Neural crest cell (in vitro differentiated cells): ENCODE results near the gene SREK1. TPM values are rescaled to one million over a fixed set of nuclear protein-coding genes. Genes with fewer than 3 reads are reported as not detected.
A peak's percentile ranks its signal among the peaks of the same experiment; 100 is the strongest.

Source experiments
- DNase-seq: peaks from one replicate; pipeline ENCODE4 v3.0.0; 2021; ENCODE audit warnings: low read depth, mixed read lengths, low spot score
- H3K27ac Mint-ChIP-seq: one replicate; pipeline ENCODE4 v1.8.0; 2021; ENCODE audit warnings: mild to moderate bottlenecking, mixed read lengths; ENCODE audit not compliant: unreplicated experiment
- H3K27me3 Mint-ChIP-seq: 2 replicates; pipeline ENCODE4 v1.8.0; 2021; ENCODE audit warnings: low read depth, mild to moderate bottlenecking, mixed read lengths
- H3K36me3 Mint-ChIP-seq: 2 replicates; pipeline ENCODE4 v1.8.0; 2021; ENCODE audit warnings: low read depth, mild to moderate bottlenecking, mixed read lengths
- H3K4me1 Mint-ChIP-seq: 2 replicates; pipeline ENCODE4 v1.8.0; 2021; ENCODE audit warnings: mixed read lengths
- H3K4me3 Mint-ChIP-seq: one replicate; pipeline ENCODE4 v1.8.0; 2021; ENCODE audit warnings: mild to moderate bottlenecking, mixed read lengths
- H3K9me3 Mint-ChIP-seq: 2 replicates; pipeline ENCODE4 v1.8.0; 2021; ENCODE audit warnings: mixed read lengths
- total RNA-seq: library from RNA; stranded (reverse); gene quantifications from 2 replicates; pipeline ENCODE4 v1.2.1, GENCODE V29; 2021
- TF ChIP-seq, protein P1 (sequence below): fragments of 200-600 bp; sonication (generic); conservative IDR thresholded peaks from 2 replicates; pipeline ENCODE4 v1.5.0; 2021; ENCODE audit warnings: antibody characterized with exemption, mild to moderate bottlenecking

SREK1 gene
- total RNA-seq, 1 donor from 2014 or later, result 91.1 TPM

DNA sequence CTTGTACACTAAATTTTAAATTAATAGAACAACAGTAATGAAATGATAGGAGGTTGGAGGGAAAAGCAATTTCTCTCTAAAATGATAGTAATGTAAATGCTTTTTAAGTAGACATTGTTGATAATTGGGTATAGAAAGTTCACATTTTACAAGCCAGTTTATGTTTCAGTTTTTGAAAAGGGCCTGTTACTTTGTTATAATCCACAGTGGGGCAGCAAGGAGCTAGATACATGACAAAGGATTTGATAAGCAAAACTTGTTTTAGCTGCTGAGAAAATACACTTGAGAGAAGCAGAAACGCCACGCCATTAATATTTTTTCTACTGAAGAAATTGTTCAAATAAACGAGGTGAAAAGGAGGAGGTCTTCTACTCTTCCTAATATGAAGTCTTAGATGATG, 30.2 kb downstream of the SREK1 start:
- H3K4me3 Mint-ChIP-seq, result no peak overlapping the region
- no peaks in the 10 kb centered on the region for H3K27me3 Mint-ChIP-seq
- H3K27ac Mint-ChIP-seq, result no peak overlapping the region
- H3K9me3 Mint-ChIP-seq, result no peaks in the 10 kb centered on the region
- H3K36me3 Mint-ChIP-seq, result peaks cover 21% of the 10 kb centered on the region
- DNase-seq, result no peak
- TF ChIP-seq, protein P1, sequence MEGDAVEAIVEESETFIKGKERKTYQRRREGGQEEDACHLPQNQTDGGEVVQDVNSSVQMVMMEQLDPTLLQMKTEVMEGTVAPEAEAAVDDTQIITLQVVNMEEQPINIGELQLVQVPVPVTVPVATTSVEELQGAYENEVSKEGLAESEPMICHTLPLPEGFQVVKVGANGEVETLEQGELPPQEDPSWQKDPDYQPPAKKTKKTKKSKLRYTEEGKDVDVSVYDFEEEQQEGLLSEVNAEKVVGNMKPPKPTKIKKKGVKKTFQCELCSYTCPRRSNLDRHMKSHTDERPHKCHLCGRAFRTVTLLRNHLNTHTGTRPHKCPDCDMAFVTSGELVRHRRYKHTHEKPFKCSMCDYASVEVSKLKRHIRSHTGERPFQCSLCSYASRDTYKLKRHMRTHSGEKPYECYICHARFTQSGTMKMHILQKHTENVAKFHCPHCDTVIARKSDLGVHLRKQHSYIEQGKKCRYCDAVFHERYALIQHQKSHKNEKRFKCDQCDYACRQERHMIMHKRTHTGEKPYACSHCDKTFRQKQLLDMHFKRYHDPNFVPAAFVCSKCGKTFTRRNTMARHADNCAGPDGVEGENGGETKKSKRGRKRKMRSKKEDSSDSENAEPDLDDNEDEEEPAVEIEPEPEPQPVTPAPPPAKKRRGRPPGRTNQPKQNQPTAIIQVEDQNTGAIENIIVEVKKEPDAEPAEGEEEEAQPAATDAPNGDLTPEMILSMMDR, result peak; percentile 62
- H3K4me1 Mint-ChIP-seq, result no peaks in the 10 kb centered on the region

DNA sequence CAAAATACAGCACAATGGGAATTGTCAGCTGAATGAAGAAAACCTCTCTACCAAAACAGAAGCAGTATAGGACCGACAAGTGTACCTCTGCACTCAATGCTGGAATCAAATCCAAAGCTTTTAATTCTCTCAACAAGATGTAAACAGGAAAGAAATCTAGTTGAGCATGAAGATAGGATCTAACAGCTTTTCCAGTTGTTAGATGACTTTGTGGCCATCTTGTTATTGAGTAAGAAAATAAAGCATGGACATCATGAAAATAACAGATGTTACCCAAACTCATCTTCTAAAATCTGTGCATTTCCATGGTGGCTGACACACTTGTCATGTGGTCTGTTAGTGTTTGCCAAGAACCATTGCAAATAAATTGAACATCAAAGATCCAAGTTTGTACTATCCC, 34.7 kb downstream of the SREK1 start:
- Mint-ChIP-seq H3K4me1 (no peaks in the 10 kb centered on the region), H3K36me3 (peaks cover 22% of the 10 kb centered on the region), H3K27me3 (no peaks in the 10 kb centered on the region), H3K27ac (no peak overlapping the region), H3K4me3 (no peak overlapping the region), H3K9me3 (no peaks in the 10 kb centered on the region)
- no peak for DNase-seq
- TF ChIP-seq, protein P1, result no peak

- H3K36me3 Mint-ChIP-seq, result peaks cover 22% of the 10 kb centered on the region
- H3K4me1 Mint-ChIP-seq, result no peaks in the 10 kb centered on the region
- H3K27me3 Mint-ChIP-seq, result no peaks in the 10 kb centered on the region
- no peaks in the 10 kb centered on the region for H3K9me3 Mint-ChIP-seq
- TF ChIP-seq, protein P1, result peak; percentile 21
- H3K27ac Mint-ChIP-seq, result no peak overlapping the region
- H3K4me3 Mint-ChIP-seq, result no peak overlapping the region
- DNase-seq, result no peak
These were observed 35.4 kb downstream of the SREK1 start for GRCh38 chr5:66179297-66180051.

DNA sequence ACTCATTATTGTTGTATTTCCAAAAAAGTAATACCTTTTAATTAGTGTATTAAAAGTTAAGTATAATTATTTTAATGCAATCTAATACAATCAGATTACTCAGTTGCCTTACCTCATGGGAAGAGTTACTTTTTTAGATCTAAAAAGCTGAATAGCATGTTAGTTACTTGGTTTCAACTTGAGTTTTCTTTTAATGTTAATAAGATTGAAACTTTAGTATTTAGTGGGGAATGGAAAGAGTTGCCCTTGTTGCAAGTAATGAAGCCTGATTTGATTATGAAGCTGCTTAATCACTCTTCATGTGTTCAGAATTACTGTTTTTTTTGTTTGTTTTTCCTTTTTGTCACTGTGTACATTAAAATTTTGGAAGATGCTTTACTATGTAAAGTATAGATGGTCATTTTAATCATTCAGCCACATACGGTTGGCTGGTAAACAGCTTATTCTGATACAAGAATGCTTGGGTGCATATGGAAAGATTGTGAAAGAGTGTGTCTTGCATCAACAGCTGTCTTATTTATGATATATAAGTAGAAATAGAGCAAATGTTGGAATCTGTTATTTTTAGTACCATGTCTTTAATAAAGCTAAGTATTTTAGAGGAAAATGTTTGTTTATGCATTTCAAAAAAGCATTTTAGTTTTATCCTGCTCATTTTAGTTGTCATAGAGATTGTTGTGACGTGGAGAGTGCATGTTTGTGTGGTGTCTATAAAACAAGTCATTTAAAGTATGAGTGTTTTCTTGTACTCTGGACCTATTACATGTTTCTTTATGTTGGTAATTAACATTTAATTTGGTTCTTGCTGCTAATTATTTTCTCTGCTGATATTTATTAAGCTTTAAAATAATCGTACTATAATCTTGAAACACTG, 36.4 kb downstream of the SREK1 start:
- TF ChIP-seq, protein P1, result no peak
- H3K4me1 Mint-ChIP-seq, result no peaks in the 10 kb centered on the region
- no peak overlapping the region for H3K4me3 Mint-ChIP-seq
- DNase-seq, result no peak
- peaks cover 21% of the 10 kb centered on the region for H3K36me3 Mint-ChIP-seq
- no peaks in the 10 kb centered on the region for H3K9me3 Mint-ChIP-seq
- no peaks in the 10 kb centered on the region for H3K27me3 Mint-ChIP-seq
- no peak overlapping the region for H3K27ac Mint-ChIP-seq

DNA sequence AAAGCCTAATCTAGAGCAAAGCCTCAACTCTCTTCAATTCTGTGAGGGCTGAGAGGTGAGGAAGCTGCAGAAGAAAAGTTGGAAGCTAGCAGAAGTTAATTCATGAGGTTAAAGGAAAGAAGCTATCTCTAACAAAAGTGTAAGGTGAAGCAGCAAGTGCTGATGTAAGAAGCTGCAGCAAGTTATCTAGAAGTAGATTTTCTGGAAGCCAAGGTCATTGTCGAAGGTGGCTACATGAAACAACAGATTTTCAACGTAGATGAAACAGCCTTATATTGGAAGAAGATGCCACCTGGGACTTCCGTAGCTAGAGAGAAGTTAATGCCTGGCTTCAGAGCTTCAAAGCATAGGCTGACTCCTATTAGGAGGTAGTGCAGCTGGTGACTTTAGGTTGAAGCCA, 42.0 kb downstream of the SREK1 start:
- Mint-ChIP-seq H3K4me3 (no peak overlapping the region), H3K27ac (no peak overlapping the region), H3K9me3 (peaks cover 2% of the 10 kb centered on the region), H3K36me3 (peaks cover 13% of the 10 kb centered on the region), H3K4me1 (no peaks in the 10 kb centered on the region), H3K27me3 (no peaks in the 10 kb centered on the region)
- no peak for DNase-seq
- TF ChIP-seq, protein P1, result no peak
